LoVo (cell line): ENCODE data around the gene COBL.
A peak's percentile ranks its signal among the peaks of the same experiment; 100 is the strongest.
"Not testable (repeated sequence)": the region's sequence is repeated elsewhere in the genome, so short reads cannot be mapped to it uniquely, and the experiment has no call there.

Source experiments
- DNase-seq: peaks from one replicate; pipeline ENCODE4 v3.0.0-alpha.2; 2016; ENCODE audit warnings: low spot score

The COBL gene

GRCh38 chr7:51234139-51234538 lies 82.5 kb downstream of the COBL start:
- no peak for DNase-seq

- DNase-seq, result no peak
These were observed 83.2 kb downstream of the COBL start for GRCh38 chr7:51233374-51233773.

DNA sequence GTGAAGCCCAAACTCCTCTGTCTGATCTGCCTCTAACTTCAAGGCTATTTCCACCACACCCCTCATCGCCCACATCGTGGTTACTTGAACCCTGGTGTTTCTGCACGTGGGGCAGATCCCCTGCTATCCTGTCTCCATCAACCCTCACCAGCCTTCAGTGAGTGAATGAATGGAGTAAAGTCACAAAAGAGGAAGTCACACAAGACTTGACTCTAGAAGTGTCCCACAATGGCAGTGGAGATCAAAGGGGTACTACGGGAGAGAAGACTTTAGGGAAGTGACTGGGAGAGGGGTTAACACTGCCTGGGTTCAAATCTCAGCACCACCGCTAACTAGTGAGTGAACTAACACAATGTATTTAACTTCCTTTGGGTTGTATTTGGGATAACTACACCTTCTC lies 85.9 kb downstream of the COBL start:
- DNase-seq, result no peak

GRCh38 chr7:51230324-51230625 lies 86.3 kb downstream of the COBL start:
- no peak for DNase-seq

- no peak for DNase-seq
These were observed 86.8 kb downstream of the COBL start for GRCh38 chr7:51229620-51230323.

GRCh38 chr7:51229106-51229537 lies 87.5 kb downstream of the COBL start:
- no peak for DNase-seq

GRCh38 chr7:51228386-51228958 lies 88.1 kb downstream of the COBL start:
- DNase-seq, result no peak

GRCh38 chr7:51227861-51228260 lies 88.7 kb downstream of the COBL start:
- DNase-seq, result no peak

DNA sequence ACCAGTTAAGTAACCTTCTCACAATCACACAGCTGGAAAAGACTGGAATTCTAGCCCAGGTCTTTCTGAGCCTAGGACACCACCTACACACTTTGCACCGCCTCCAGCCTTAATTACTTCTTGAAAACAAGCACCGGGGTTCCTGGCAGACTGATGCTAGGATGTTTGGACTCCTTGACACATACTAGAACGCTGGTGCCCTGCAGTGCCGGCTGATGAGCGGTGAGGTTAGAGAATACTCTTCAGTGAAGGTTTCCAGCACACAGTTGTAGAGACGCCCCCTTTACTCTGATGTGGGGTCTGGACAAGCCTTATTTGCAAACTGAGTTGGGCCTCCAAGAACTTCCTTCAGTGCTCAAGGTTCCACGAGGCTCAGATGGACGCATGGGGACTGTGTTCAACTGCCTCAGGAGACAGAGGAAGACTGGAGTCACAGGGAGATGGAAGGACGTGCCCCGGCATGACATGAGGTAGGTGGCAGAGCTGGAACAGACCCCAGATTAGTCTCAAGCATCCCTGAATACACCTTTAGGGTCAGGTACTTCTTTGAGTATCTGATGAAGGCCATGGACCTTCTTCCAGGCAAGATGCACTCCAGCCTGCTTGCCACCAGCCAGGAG lies 89.6 kb downstream of the COBL start:
- DNase-seq, result no peak

- peak; percentile 12 for DNase-seq
These were observed 90.4 kb downstream of the COBL start for GRCh38 chr7:51226063-51226755.

GRCh38 chr7:51224811-51225595 lies 91.6 kb downstream of the COBL start:
- peak; percentile 61 for DNase-seq

DNA sequence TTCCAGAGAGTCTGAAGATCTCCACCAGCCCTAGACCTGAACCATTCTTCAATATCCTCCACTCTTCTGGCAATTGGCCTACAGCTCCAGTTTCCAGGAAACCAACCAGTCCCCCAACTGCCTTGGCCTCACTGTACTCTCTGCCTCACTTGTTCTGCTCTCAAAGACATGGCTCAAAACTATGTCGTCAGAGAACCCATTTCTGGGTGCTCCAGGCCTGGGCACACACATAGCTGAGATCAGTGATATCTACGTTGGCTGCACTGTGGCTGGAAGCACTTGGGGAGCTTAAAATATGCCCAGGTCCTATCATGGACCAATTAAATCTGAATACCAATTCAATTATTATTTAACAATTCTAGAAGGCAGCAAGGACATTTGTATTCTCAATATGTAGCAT lies 93.1 kb downstream of the COBL start:
- no peak for DNase-seq

- DNase-seq, result no peak
These were observed 93.7 kb downstream of the COBL start for GRCh38 chr7:51222916-51223315.

- DNase-seq, result no peak
These were observed 96.4 kb downstream of the COBL start for GRCh38 chr7:51220226-51220625.

DNA sequence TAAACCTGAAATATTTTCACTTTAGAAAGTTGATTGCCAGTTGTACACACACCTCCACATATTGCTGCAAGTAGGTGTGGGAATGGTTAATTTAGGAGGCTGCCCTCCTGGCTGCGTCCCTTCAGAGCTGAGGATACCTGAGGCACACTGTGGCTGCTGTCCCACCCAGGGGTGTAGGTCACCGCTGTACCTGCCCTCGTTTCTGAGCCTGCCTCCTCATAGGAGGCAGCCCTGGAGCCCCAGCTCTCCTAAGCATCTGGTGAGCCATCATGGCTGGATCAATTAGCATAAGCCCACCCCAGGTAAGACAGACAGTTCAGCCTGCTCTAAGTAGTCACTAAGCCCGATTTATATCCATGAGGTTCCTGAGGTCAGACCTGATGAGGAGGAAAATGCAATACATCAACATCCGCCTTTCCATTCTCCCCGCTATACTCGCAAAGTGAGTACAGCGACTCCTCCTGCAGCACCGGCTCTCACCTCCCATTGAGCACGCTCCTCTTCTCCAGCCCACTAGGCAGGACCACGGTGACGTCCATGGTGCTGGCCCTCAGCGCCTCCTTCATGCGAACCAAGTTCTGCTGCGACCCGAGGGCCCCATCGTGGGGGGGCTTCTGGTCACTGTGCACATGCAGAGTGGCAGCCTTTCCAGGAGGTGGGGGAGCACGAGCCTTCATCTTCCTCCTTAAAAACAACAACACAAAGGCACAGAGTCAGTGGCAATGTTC lies 97.2 kb downstream of the COBL start:
- DNase-seq, result no peak

DNA sequence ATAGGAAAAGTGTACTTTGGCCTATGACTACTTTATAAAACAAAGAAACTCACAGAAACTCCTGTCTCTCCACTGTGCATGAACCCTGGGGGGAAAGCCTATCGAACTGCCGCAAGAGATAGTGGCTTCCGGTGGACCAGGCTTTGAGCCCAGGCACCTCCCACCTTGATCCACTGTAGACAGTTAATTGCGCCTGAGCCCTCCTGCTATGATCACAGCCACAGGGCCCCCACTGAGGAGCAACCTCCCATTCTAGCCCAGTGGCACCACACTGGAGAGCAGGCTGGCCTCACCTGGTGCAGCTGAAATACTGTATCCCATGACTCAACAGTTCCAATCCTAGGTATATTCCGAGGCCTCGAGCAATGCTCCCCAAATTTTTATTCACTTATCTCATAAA lies 98.8 kb downstream of the COBL start:
- DNase-seq, result no peak

DNA sequence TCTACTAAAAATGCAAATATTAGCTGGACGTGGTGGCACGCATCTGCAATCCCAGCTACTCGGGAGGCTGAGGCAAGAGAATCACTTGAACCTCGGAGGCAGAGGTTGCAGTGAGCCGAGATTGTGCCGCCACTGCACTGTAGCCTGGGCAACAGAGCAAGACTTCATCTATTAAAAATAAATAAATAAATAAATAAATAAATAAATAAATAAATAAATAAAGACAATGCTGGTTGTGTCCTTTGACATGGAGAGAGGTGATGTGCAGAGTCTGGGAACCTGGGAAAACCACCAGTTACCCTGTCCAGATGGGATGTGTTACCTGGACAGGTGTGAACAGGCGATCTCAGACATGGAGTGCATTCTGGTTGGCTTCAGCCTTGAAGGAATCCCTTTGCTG lies 102.5 kb downstream of the COBL start:
- no peak for DNase-seq

- no peak for DNase-seq
These were observed 103.0 kb downstream of the COBL start for GRCh38 chr7:51213618-51214017.

- no peak for DNase-seq
These were observed 105.8 kb downstream of the COBL start for GRCh38 chr7:51210766-51211165.

DNA sequence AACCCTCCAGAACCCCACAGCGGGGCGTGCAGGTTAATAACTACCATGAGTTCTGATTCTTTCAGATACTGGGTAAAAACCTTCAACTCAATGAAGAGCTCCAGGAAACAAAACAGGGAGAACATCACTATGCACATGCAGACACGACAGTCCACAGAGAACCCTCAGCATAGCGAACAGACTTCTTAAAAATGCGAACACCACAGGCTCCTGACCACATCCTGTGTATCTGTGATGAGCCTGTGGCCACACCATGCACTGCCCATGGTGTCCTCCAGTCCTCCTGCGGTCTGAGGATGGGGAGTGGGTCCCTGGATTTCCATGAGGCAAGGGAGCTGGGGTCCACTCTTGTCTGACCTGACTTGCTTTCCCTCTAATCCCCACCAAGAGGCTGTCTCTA lies 107.2 kb downstream of the COBL start:
- no peak for DNase-seq

- not testable (repeated sequence) for DNase-seq
These were observed 108.5 kb downstream of the COBL start for GRCh38 chr7:51208125-51208524.

DNA sequence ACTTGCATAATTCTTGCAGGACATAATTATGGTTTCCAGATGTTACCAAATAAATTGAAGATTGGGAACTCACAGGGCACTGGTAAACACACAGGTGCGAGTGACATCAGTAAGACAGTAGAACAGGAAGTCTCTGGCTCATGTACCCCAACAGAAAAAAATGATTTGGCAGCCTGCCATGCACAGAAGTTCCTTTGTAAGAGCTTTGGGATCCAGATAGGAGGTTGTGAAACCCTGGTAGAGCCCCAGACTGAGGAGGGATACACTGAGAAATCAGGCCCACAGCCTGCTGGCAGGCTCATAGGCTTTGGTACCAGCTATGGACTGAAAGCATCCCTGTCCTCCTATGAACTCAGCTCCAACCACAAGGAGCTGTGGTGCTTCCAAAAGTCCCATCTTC lies 118.0 kb downstream of the COBL start:
- DNase-seq, result no peak
